Astrocyte of the cerebellum (primary cell): Measurements from ENCODE around the gene MROH9.

Experiments used
- DNase-seq: peaks from one replicate; pipeline ENCODE4 v3.0.0-alpha.2; 2011; ENCODE audit warnings: low read depth
- H3K4me3 ChIP-seq: 2 replicates; pipeline ENCODE4 v1.5.1; 2011; ENCODE audit warnings: mild to moderate bottlenecking, low read depth, low read length, moderate library complexity
- in situ Hi-C: cut with HindIII; loops from 2 replicates; pipeline ENCODE4 v1.10.0; 2017; ENCODE audit warnings: low sequenced_read_pairs
- TF ChIP-seq, protein P1 (sequence below): IDR thresholded peaks from 2 replicates; pipeline ENCODE4 v1.5.1; 2012; ENCODE audit warnings: low read length, low read depth, moderate library complexity, mild to moderate bottlenecking; ENCODE audit errors: missing control alignments

The MROH9 gene

DNA sequence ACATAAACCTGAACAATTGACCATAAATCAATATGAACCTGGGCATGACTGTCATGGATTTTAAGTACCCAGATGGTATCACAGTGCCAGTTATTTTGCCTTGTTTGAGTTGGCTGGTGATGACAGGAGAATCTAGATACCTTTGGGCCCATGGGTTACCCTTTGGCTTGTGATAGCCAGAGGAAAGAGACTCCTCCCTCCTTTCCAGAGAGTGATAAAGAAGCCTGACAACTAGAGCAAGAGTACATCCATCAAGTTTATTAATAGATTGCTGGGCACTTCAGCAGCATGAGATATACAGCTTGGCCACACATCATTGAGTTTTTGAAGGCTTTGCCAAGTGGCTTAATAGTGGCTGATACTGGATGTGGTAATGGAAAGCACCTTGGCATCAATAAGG lies 148.8 kb downstream of the MROH9 start:
- no peak for DNase-seq
- no peak overlapping the region for H3K4me3 ChIP-seq
- in situ Hi-C loops, result loop anchor here (5.0 kb wide), 2 partner anchors 58 to 143 kb away; no protein-coding TSS in a partner anchor
- TF ChIP-seq, protein P1, sequence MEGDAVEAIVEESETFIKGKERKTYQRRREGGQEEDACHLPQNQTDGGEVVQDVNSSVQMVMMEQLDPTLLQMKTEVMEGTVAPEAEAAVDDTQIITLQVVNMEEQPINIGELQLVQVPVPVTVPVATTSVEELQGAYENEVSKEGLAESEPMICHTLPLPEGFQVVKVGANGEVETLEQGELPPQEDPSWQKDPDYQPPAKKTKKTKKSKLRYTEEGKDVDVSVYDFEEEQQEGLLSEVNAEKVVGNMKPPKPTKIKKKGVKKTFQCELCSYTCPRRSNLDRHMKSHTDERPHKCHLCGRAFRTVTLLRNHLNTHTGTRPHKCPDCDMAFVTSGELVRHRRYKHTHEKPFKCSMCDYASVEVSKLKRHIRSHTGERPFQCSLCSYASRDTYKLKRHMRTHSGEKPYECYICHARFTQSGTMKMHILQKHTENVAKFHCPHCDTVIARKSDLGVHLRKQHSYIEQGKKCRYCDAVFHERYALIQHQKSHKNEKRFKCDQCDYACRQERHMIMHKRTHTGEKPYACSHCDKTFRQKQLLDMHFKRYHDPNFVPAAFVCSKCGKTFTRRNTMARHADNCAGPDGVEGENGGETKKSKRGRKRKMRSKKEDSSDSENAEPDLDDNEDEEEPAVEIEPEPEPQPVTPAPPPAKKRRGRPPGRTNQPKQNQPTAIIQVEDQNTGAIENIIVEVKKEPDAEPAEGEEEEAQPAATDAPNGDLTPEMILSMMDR, result no peak

DNA sequence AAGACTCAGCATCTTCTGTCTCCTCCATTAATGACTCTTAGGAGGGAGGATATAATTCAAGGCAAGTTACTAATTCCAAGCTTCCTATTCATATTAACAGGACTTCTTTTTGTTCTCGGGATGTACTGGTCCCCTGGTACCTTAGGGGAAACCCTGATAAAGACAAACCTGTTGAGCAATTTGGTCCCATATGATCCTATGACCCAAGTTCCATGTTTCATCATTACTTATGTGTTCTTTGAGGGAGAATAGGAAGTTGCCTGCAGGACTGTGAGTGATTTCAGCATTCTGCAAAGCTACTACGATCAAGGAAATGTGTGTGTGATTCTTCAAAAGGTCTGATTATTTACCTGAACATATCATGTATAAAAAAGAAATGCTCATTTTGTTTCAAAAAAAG lies 149.5 kb downstream of the MROH9 start:
- TF ChIP-seq, protein P1, result no peak
- in situ Hi-C loops, result loop anchor here (5.0 kb wide), 2 partner anchors 57 to 142 kb away; no protein-coding TSS in a partner anchor
- no peak overlapping the region for H3K4me3 ChIP-seq
- DNase-seq, result no peak

DNA sequence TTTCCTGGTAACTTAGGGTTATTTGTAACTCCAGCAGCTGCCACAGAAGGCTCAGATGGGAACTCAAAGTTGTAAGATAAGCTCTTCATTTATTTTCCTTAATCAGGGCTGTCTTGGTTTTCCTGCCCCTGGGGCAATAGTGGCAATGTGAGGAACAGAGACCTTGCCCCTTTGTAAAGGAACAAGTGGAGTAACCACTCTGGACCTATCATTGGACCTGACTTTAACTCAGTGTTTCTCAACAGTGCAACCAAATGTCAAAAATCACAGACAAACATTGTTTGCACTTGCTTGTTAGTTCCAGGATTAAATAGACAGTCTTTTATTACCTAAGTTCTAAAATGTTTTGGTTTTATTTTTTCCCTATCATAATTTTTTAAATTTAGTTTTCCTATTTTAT lies 152.6 kb downstream of the MROH9 start:
- TF ChIP-seq, protein P1, result no peak
- no peak overlapping the region for H3K4me3 ChIP-seq
- no peak for DNase-seq
- in situ Hi-C loops, result no loop called here

DNA sequence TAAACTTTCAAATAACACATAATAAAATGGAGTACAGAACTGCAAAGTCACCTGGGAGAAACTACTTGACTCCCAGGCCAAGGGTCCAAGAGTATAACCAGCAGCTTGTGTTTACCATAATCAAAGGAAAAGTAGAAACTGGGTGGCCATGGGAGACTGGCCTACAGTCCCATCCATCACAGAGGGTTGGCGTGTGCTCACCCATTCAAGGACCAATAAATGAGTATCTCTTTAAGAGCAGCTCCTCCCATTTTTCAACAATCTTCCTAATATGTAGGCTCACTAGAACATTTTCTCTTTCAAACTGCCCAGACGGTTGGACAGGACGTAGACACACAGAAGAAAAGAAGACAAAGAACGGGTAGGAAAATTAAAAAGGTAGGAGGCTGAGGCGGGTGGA lies 155.3 kb downstream of the MROH9 start, which contains the start of gene FMO3:
Gene FMO3, plus strand, starts transcription at position 302 of the 400 bp plus-strand sequence. CDS start 1,754 bp downstream, outside the sequence.
- DNase-seq, result no peak
- TF ChIP-seq, protein P1, result no peak
- H3K4me3 ChIP-seq, result no peak within 1 kb of the TSS
- in situ Hi-C loops, result no loop called here

DNA sequence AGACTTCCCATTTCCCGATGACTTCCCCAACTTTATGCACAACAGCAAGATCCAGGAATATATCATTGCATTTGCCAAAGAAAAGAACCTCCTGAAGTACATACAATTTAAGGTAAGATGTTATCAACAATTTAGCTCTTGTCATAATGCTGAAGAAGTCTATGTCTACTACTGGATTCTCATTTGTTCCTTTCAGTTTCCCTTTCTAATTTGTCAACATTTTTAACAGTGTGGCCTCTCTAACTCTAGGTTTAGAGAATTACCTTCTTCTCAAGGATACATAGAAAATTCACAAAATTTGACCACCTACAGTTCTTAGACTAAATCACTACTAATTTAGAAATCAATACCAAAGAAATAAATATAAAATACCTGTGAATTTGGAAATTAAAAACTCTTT lies 168.5 kb downstream of the MROH9 start:
- in situ Hi-C loops, result no loop called here
- TF ChIP-seq, protein P1, result no peak
- no peak overlapping the region for H3K4me3 ChIP-seq
- DNase-seq, result no peak

DNA sequence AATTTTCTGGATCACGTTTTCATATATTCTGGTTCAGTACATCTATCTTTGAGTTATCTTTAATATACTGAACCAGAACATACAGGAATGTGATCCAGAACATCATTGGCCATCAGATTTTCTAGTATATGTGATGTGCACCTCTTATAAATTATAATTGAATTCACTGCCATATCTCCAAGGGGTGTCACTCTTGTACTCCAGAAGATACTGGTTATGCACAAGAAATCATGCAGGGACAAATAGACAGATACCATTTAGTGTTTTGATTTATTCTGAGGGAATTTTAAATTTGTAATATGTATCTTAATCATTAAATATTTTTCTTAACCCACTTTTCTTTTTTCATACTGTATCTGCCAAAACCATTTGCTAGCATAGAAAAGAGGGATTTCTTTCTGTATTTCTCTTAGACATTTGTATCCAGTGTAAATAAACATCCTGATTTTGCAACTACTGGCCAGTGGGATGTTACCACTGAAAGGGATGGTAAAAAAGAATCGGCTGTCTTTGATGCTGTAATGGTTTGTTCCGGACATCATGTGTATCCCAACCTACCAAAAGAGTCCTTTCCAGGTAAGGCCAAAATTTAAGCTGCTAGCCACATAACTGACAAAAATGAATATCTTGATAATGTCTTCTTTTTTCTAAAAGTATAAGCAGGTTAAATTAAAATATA lies 172.1 kb downstream of the MROH9 start:
- in situ Hi-C loops, result no loop called here
- no peak overlapping the region for H3K4me3 ChIP-seq
- TF ChIP-seq, protein P1, result no peak
- no peak for DNase-seq

DNA sequence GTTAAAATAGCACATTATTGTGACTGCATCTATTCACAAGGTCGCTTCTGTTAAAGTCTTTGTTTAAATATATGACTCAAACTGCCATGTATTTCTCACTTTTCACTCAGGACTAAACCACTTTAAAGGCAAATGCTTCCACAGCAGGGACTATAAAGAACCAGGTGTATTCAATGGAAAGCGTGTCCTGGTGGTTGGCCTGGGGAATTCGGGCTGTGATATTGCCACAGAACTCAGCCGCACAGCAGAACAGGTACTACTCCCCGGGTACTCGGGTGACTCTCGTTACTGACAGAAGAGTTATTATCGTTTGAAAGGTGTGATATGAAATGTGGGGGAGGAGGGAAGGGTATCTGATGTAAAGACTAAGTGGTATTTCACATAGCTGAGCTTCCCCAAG lies 172.6 kb downstream of the MROH9 start:
- in situ Hi-C loops, result no loop called here
- no peak overlapping the region for H3K4me3 ChIP-seq
- TF ChIP-seq, protein P1, result no peak
- DNase-seq, result no peak
